Natural killer cell (primary cell): ENCODE data around the gene MTNR1A. TPM values are rescaled to one million over a fixed set of nuclear protein-coding genes. Genes with fewer than 3 reads are reported as not detected.

Experiments used
- ATAC-seq, 3 donors: fragments of 150-1000 bp in 2 of 3; fragments of 200-7000 bp in 1 of 3; cut with Tn5 transposase; 1 replicate in 1 of 3; 2 replicates in 2 of 3; pipeline ENCODE4 v1.10.0; 2021; ENCODE audit warnings: mild to moderate bottlenecking in 2 of 3, moderate library complexity in 2 of 3
- DNase-seq, 2 donors: peaks; one replicate each; pipeline versions ENCODE4 v3.0.0 to v3.0.0-alpha.2; 2013 to 2021; ENCODE audit warnings: mixed read lengths in 1 of 2
- H3K27ac ChIP-seq: one replicate; pipeline ENCODE4 v1.5.1; 2013; ENCODE audit warnings: mild to moderate bottlenecking, low read length
- H3K27me3 ChIP-seq: one replicate; pipeline ENCODE4 v1.6.1; 2013; ENCODE audit warnings: low read length; ENCODE audit not compliant: control insufficient read depth, insufficient read depth
- H3K36me3 ChIP-seq: one replicate; pipeline ENCODE4 v1.6.1; 2013; ENCODE audit warnings: low read length; ENCODE audit not compliant: control insufficient read depth, insufficient read depth
- H3K4me1 ChIP-seq: one replicate; pipeline ENCODE4 v1.6.1; 2013; ENCODE audit warnings: low read length; ENCODE audit not compliant: control insufficient read depth, insufficient read depth
- H3K4me3 ChIP-seq: one replicate; pipeline ENCODE4 v1.5.1; 2013; ENCODE audit warnings: low read length
- H3K9me3 ChIP-seq: one replicate; pipeline ENCODE4 v1.6.1; 2013; ENCODE audit warnings: low read length; ENCODE audit not compliant: control insufficient read depth, insufficient read depth
- H3K27ac Mint-ChIP-seq, 2 donors: one replicate each; pipeline ENCODE4 v1.8.0; 2022; ENCODE audit warnings: mild to moderate bottlenecking in 2 of 2, mixed read lengths in 2 of 2, moderate library complexity in 1 of 2
- H3K27me3 Mint-ChIP-seq, 2 donors: one replicate each; pipeline ENCODE4 v1.8.0; 2022; ENCODE audit warnings: low read depth in 2 of 2, mixed read lengths in 2 of 2
- H3K36me3 Mint-ChIP-seq: one replicate; pipeline ENCODE4 v1.8.0; 2022; ENCODE audit warnings: mixed read lengths
- H3K4me1 Mint-ChIP-seq, 2 donors: one replicate each; pipeline ENCODE4 v1.8.0; 2022; ENCODE audit warnings: mixed read lengths in 2 of 2
- H3K4me3 Mint-ChIP-seq: one replicate; pipeline ENCODE4 v1.8.0; 2022; ENCODE audit warnings: mild to moderate bottlenecking, moderate library complexity, mixed read lengths
- H3K9me3 Mint-ChIP-seq, 2 donors: one replicate each; pipeline ENCODE4 v1.8.0; 2022; ENCODE audit warnings: mixed read lengths in 2 of 2
- CTCF ChIP-seq: fragments of 200-600 bp; IDR thresholded peaks from one replicate; pipeline ENCODE4 v1.8.0; 2022; ENCODE audit warnings: antibody characterized with exemption
- WGBS: methylation state at CpG from one replicate; pipeline ENCODE4 v1.1.7; 2013; ENCODE audit warnings: missing lambda C conversion rate; ENCODE audit not compliant: insufficient coverage; 5-methylcytosine and 5-hydroxymethylcytosine counted together
- intact Hi-C: fragments of 100-400 bp; cut with micrococcal nuclease; formaldehyde crosslinking; loops from one replicate; pipeline ENCODE4 v1.14.2; 2022
- total RNA-seq, 4 donors: library from RNA; stranded (reverse); fragments of 120-200 nt in 1 of 4; gene quantifications; one replicate each; pipeline versions ENCODE4 v1.2.3 to v1.2.4, GENCODE V29; 2013 to 2022

Gene MTNR1A
- total RNA-seq, 3 donors from 2014 or later (not counting 1 experiment from before 2014, with no cell fraction given): not detected

- Histone ChIP-seq H3K9me3 (no peaks in the 10 kb centered on the region), H3K27me3 (no peaks in the 10 kb centered on the region), H3K36me3 (no peaks in the 10 kb centered on the region), H3K4me3 (no peak overlapping the region), H3K27ac (no peak overlapping the region), H3K4me1 (no peaks in the 10 kb centered on the region)
- intact Hi-C loops: no loop called here
- no peak overlapping the region for H3K4me3 Mint-ChIP-seq
- H3K4me1 Mint-ChIP-seq: no peaks in the 10 kb centered on the region
- DNase-seq (no peak), ATAC-seq (no peak)
- H3K36me3 Mint-ChIP-seq: no peaks in the 10 kb centered on the region
- TF ChIP-seq CTCF: no peak
- H3K27me3 Mint-ChIP-seq: no peaks in the 10 kb centered on the region
- no peak overlapping the region for H3K27ac Mint-ChIP-seq
- 89% methylated on average over 10 of the region's 10 CpGs for WGBS
- peaks cover 0 to 2% of the 10 kb centered on the region in 2 donors for H3K9me3 Mint-ChIP-seq
Observed at GRCh38 chr4:186599483-186599882, 44.1 kb upstream of the MTNR1A start.

GRCh38 chr4:186598686-186599085 is 43.3 kb upstream of the MTNR1A start:
- intact Hi-C loops: no loop called here
- H3K27me3 ChIP-seq: no peaks in the 10 kb centered on the region
- no peaks in the 10 kb centered on the region for H3K36me3 Mint-ChIP-seq
- no peaks in the 10 kb centered on the region for H3K4me1 ChIP-seq
- 88% methylated on average over 7 of the region's 7 CpGs for WGBS
- no peaks in the 10 kb centered on the region for H3K4me1 Mint-ChIP-seq
- H3K4me3 ChIP-seq: no peak overlapping the region
- DNase-seq (no peak), ATAC-seq (no peak)
- no peak overlapping the region for H3K4me3 Mint-ChIP-seq
- H3K9me3 Mint-ChIP-seq: peaks cover 0 to 2% of the 10 kb centered on the region in 2 donors
- H3K36me3 ChIP-seq: no peaks in the 10 kb centered on the region
- no peaks in the 10 kb centered on the region for H3K27me3 Mint-ChIP-seq
- H3K27ac Mint-ChIP-seq: no peak overlapping the region
- no peaks in the 10 kb centered on the region for H3K9me3 ChIP-seq
- no peak overlapping the region for H3K27ac ChIP-seq
- TF ChIP-seq CTCF: no peak

GRCh38 chr4:186596850-186597390 is 41.6 kb upstream of the MTNR1A start:
- no peak overlapping the region for H3K27ac ChIP-seq
- H3K36me3 Mint-ChIP-seq: no peaks in the 10 kb centered on the region
- H3K27me3 Mint-ChIP-seq: no peaks in the 10 kb centered on the region
- TF ChIP-seq CTCF: no peak
- H3K27ac Mint-ChIP-seq: no peak overlapping the region
- 91% methylated on average over 23 of the region's 23 CpGs for WGBS
- intact Hi-C loops: no loop called here
- H3K4me1 ChIP-seq: no peaks in the 10 kb centered on the region
- no peak for ATAC-seq
- H3K36me3 ChIP-seq: no peaks in the 10 kb centered on the region
- DNase-seq: no peak
- H3K9me3 Mint-ChIP-seq: peaks cover 0 to 2% of the 10 kb centered on the region in 2 donors
- no peaks in the 10 kb centered on the region for H3K27me3 ChIP-seq
- no peak overlapping the region for H3K4me3 Mint-ChIP-seq
- H3K4me3 ChIP-seq: no peak overlapping the region
- no peaks in the 10 kb centered on the region for H3K4me1 Mint-ChIP-seq
- no peaks in the 10 kb centered on the region for H3K9me3 ChIP-seq

- Histone ChIP-seq H3K4me1 (no peaks in the 10 kb centered on the region), H3K4me3 (no peak overlapping the region), H3K9me3 (no peaks in the 10 kb centered on the region), H3K27ac (no peak overlapping the region), H3K36me3 (no peaks in the 10 kb centered on the region), H3K27me3 (no peaks in the 10 kb centered on the region)
- Mint-ChIP-seq H3K9me3 (peaks cover 0 to 2% of the 10 kb centered on the region in 2 donors), H3K27me3 (no peaks in the 10 kb centered on the region), H3K36me3 (no peaks in the 10 kb centered on the region), H3K27ac (no peak overlapping the region), H3K4me3 (no peak overlapping the region), H3K4me1 (no peaks in the 10 kb centered on the region)
- no peak for TF ChIP-seq CTCF
- ATAC-seq (no peak), DNase-seq (no peak)
- intact Hi-C loops: no loop called here
- WGBS: 95% methylated on average over 12 of the region's 12 CpGs
Observed at GRCh38 chr4:186596346-186596745, 41.0 kb upstream of the MTNR1A start.
